Subcutaneous adipose tissue (tissue), 4 donors: ENCODE measurements around the gene FOXP1. TPM values are rescaled to one million over a fixed set of nuclear protein-coding genes. Genes with fewer than 3 reads are reported as not detected.

Source experiments
- total RNA-seq, 4 donors: library from RNA; depleted of rRNA; stranded (reverse); fragments of >200 nt; gene quantifications; one replicate each; pipeline ENCODE4 v1.1.0, GENCODE V29; 2016
- TF ChIP-seq, protein P1 (sequence below): fragments of 450-650 bp; IDR thresholded peaks from one replicate; pipeline ENCODE4 v1.5.1; 2016; ENCODE audit warnings: low read depth, mild to moderate bottlenecking, control low read depth, antibody characterized with exemption, moderate library complexity

FOXP1 gene
- total RNA-seq, 4 donors from 2014 or later: 70.5 to 96.7 (median 88.0) TPM

DNA sequence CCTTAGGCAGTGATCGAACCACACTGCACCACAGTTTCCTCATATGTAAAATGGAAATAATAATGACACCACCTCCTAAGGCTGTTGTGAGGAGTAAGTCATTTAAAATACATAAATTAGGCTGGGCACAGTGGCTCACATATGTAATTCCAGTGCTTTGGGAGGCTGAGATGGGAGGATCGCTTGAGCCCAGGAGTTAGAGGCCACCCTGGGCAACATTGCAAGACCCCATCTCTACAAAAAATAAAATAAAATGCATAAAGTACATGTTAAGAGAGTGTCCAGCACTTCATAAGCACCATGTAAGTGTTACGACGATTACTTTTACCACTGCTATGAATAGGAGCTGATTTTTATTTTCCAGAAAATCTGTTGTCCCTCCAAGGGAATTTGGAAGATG lies 440.0 kb downstream of the FOXP1 start:
- TF ChIP-seq, protein P1, sequence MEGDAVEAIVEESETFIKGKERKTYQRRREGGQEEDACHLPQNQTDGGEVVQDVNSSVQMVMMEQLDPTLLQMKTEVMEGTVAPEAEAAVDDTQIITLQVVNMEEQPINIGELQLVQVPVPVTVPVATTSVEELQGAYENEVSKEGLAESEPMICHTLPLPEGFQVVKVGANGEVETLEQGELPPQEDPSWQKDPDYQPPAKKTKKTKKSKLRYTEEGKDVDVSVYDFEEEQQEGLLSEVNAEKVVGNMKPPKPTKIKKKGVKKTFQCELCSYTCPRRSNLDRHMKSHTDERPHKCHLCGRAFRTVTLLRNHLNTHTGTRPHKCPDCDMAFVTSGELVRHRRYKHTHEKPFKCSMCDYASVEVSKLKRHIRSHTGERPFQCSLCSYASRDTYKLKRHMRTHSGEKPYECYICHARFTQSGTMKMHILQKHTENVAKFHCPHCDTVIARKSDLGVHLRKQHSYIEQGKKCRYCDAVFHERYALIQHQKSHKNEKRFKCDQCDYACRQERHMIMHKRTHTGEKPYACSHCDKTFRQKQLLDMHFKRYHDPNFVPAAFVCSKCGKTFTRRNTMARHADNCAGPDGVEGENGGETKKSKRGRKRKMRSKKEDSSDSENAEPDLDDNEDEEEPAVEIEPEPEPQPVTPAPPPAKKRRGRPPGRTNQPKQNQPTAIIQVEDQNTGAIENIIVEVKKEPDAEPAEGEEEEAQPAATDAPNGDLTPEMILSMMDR: no peak

DNA sequence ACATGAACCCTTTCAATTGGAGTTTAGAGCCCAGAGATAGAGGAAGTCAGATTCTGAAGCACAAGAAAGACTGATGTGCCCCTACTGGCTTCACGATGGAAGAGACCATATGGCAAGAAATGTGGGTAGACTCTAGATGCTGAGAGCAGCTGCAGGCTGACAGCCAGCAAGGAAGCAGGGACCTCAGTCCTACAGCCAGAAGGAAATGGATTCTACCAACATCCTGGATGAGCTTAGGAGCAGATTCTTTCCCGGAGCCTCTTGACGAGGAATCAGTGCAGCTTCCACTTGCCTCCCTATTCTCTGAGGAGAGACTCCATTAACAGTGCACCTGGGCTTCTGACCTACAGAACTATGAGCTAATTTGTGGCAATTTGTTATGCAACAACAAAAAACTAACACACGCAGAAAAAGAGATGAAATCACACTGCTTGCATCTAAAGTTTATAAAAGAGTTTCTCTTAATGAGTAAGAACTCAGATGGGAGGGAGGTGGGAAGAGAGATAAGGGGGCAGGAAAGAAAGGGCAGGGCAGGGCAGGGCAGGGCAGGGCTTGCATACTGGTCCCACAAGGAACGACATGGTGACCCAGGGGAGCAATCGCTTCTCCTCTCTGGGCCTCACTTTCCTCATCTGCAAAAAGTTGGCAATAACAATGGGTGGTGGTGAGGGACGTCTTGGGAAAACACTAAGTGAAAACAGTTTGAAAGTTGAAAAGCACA lies 440.9 kb downstream of the FOXP1 start:
- TF ChIP-seq, protein P1: no peak

DNA sequence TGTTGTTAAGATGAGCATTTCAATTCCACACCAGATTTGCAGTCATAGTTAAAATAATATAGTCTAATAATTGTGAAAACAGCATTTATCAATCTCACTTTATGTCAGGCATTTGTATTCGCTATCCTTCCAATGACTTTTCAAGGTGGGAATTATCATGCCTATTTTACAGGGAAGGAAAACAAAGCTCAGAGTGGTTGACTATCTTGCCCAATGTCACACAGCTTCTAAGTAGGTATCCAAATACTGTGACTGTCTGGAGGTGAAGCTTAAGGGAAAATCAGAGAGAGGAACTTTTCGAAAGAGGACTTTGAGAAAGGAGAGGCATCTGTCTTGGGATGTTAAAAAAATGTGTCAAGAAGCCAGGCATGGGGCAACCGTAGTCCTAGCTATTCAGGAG lies 443.1 kb downstream of the FOXP1 start:
- TF ChIP-seq, protein P1: no peak

DNA sequence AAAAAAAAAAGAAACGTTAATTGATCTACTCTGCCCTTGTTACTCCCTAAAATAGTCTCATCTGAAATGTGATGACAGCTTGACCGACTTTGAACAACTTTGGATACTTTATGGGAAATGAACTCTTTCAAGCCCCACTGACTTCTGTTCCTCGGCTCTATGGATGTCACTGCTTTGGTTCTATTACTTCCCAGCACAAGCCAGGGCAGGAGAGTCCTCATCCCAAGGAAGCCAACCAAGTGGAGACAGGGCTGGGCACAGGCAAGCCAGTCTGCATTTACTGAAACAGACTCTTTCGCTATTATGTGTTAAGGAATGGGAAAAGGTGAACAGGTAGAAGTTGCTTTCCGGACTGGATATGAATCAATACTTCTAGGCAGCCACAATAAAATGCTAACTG lies 444.0 kb downstream of the FOXP1 start:
- TF ChIP-seq, protein P1: no peak

DNA sequence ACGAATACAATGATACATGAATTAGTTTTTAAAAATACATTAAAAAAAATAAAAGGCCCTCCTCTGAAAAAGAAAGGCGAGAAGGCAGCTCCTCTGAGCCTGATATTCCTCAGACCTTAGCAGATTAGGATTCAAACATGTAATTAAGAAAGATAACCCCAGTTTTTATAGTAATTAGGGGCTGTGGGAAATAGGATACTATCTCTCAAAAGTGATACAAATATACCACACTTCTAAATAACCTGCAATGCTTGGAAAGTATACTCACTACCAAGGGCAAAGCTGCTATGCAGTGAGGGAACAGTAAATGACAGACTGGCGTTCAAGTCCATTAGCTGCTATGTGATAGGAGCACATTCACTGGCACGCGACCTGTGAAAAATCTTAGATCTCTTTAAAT lies 445.1 kb downstream of the FOXP1 start:
- TF ChIP-seq, protein P1: no peak

DNA sequence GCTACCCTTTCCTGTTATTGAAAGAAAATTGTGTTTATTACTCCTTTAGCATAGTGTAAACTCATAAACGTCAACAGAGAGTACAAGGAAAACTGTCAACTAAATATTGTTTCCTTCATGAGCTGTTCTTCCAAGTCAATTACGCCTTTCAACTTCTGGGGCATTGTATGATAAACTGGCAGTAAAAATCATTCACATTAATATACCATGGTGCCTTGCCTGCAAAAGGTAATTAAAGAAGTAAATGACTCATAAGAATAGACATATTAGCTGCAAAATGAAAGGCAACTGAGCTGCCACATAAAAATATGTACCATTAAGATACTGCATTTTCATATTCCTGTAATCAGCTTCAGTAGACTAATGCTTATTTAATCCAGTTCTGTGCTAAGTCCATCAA lies 447.3 kb downstream of the FOXP1 start:
- TF ChIP-seq, protein P1: no peak

DNA sequence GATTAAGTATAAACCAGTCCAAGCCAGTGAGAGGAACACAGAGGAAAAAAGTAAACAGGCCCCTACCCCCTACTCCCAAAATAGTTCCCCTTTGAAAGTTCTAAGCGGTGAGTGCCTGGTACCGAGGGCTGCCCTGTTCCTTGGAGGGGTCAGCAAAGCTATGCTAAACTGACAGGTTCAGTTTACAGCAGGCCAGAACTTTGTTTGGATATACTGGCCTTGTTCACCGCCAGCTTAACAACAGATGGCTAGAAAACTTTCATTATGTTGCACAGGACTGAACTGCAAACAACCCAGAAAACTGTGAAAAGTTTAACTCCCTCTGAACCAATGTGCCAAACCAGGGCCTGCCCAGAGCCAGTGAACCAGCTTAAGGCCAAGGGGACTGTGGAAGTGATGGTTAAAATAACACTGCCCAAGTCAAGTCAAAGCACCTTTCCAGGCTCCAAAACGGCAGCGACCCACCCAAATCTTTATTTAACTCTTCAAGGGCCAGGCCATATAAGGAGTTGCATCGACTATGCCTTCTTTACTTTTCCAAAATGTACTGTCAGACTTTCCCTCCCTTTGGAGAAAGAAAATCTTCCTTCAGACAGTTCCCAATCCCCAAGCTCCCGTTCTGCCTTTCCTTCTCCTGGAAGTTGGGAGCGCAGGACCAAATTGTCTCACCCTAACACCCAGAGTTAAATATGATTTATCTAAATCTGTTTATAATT lies 448.0 kb downstream of the FOXP1 start:
- TF ChIP-seq, protein P1: no peak
